Femur (tissue), 1 donor: ENCODE data around the gene ST6GALNAC2.
A peak's percentile ranks its signal among the peaks of the same experiment; 100 is the strongest.
"Not testable (repeated sequence)": the region's sequence is repeated elsewhere in the genome, so short reads cannot be mapped to it uniquely, and the experiment has no call there.

ENCODE experiments used
- DNase-seq: peaks from one replicate; pipeline ENCODE4 v3.0.0-alpha.2; 2017

The ST6GALNAC2 gene

DNA sequence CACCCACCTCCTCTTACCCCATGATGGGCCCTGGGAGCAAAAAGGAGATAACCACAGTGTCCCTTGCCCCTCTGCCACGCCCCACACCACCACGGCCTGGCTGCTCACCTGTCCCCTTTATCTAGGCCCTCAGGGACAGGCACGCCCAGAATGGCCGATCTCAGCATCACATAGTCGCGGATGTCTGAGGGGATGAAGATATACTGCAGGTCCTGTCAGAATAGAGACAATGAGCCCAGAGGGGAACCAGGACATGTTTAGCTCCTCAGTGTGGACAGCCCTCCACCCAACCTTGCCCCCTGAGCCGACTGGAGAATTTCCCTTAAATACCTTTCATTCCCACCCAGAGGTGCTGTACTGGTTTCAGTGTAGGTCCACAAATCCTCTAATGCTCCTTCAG, 15.2 kb downstream of the ST6GALNAC2 start:
- DNase-seq: no peak

- DNase-seq: peak; percentile 54
Observed at GRCh38 chr17:76569607-76570279, 15.9 kb downstream of the ST6GALNAC2 start.

DNA sequence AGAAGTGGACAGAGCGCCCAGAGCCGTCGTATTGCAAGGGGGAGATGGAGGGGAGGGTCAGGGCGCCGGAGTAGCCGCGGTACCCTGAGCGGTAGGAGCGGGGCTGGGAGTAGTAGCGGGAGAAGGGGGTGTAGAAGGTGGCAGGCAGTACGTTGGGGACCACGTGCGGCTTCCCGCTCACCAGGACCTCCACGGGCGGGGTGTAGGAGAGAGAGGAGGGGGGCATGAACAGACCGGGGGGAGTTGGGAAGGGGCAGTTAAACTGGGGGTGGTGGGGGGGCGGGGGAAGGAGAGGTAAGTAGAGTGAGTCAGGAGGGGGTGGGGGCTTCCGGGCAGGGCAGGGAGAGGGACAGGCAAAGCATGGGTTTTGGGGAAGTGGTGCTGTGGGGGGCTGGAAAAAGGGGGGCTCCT, 16.8 kb downstream of the ST6GALNAC2 start:
- DNase-seq: no peak

DNA sequence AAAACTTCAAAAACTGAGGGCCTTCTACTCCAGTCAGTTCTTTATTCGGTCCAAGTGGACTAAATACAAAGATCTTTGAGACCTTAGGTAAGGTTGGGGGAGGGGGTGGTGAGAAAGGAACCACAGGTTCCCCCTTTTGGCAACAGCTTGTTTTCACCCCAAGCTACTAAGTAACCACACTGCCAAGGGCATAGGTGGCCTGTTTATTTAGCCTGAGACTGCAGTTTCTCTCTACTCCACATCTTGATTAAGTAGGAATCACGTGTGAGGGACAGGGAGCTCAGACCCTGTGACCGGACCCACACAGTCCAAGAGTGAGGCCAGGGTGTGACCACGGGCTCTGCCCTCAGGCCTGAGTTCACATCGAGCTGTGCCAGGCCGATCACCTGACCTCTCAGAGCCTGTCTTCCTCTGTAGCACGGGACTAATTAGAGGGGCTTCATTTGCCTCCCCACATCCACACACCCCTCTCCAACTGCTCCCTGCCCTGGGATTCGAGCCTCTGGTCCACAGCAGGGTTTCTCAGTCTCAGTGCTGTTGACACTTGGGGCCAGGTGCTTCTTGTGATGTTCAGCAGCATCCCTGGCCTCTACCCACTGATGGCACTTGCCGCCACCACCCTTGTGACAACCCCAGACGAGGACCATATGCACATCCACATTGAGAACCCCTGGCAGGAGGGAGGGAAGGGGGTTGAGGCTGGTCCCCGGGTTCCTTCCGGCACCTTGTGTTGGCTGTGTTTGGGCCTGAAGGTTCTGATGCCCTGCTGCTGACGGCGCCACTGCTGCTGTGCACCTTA, 17.8 kb downstream of the ST6GALNAC2 start:
- DNase-seq: peak; percentile 21

- peak; percentile 16 for DNase-seq
Observed at GRCh38 chr17:76566988-76567431, 18.6 kb downstream of the ST6GALNAC2 start.

- DNase-seq: peak; percentile 13
Observed at GRCh38 chr17:76566613-76566943, 19.1 kb downstream of the ST6GALNAC2 start.

DNA sequence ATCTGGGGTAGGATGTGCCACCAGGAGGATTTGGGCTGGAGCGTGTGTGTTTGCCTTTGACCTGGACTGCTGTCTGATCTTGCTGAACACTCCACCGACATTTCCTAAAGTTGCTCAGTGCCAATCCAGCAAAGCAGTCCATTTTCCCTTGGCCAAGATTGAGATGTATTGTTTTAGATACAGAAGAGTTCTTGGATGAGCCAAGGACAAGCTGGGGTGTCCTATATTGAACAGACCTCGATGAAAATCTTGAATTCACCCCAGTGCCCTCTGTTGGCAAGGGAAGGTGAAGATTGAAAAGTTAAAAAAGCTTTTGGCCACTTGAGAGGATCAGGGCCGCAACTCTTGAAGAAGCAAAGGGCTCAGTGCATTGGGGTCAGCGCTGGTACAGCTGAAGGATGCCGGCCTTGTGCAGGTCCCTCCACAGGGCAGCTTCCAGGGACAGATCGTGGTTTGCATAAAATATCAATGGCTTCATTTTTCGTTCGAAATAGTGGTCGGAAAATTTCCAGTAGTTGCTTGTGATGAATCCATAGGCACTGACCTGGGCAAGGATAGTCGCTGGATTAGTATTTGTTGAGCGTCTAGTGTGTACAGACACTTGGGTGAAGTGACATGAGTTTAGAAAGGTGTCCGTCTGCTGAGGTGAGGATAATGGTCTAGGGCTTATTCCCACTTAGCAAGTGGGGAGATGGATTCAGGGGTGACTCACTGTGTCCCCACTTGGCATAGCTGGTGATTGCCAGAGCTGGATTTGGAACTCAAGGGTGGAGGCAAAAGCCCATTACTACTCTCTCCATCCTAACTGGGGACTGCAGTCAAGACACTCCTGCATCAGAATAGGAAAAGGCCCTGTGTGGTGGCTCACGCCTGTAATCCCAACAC, 19.7 kb downstream of the ST6GALNAC2 start:
- DNase-seq: peak; percentile 9

GRCh38 chr17:76564991-76565727, 20.5 kb downstream of the ST6GALNAC2 start:
- not testable (repeated sequence) for DNase-seq

DNA sequence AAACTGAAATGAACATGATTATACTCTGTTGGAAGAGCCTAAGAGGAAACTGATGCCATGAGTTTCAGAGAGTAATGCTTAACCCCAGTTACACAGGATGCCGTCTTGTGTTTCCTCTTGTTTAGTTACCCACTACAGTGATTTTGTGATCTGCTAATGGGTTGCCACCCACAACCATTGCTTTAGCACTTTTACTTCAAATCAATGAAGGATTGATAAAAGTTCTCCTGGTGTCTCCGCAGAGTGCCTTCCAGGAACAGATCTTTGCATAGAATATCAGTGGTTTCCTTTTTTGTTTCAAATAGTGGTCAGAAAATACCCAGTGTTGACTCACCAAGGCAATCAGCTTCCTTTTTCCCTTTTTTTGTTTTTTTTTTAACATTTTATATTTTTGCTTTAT, 22.3 kb downstream of the ST6GALNAC2 start:
- DNase-seq: not testable (repeated sequence)

GRCh38 chr17:76562734-76563148, 22.9 kb downstream of the ST6GALNAC2 start:
- DNase-seq: no peak

GRCh38 chr17:76561799-76562268, 23.8 kb downstream of the ST6GALNAC2 start:
- DNase-seq: no peak

- no peak for DNase-seq
Observed at GRCh38 chr17:76561332-76561731, 24.3 kb downstream of the ST6GALNAC2 start.

GRCh38 chr17:76560877-76561221, 24.8 kb downstream of the ST6GALNAC2 start:
- no peak for DNase-seq

GRCh38 chr17:76560036-76560876, 25.4 kb downstream of the ST6GALNAC2 start:
- no peak for DNase-seq

DNA sequence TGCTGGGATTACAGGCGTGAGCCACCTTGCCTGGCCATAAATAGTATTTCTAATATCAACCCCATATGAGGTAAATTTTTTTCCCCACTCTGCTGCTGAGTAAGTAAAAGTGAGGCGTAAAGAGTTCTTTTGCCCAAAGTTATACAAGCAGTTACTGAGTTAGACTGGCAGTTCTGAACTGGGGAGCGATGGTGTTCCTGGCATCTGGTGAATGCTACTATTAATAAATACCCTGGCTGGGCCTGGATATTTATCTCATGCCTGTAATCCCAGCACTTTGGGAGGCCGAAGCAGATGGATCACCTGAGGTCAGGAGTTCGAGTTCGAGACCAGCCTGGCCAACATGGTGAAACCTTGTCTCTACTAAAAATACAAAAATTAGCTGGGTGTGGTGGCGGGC, 26.2 kb downstream of the ST6GALNAC2 start:
- DNase-seq: not testable (repeated sequence)

GRCh38 chr17:76558198-76559095, 27.2 kb downstream of the ST6GALNAC2 start:
- no peak for DNase-seq

- DNase-seq: peak; percentile 97
Observed at GRCh38 chr17:76557368-76558197, 28.1 kb downstream of the ST6GALNAC2 start.

- DNase-seq: no peak
Observed at GRCh38 chr17:76556765-76557367, 28.8 kb downstream of the ST6GALNAC2 start.

- no peak for DNase-seq
Observed at GRCh38 chr17:76554131-76554530, 31.5 kb downstream of the ST6GALNAC2 start.
